HG02840 (cell line): Measurements from ENCODE around the gene OR13F1.
"Not testable (repeated sequence)": the region's sequence is repeated elsewhere in the genome, so short reads cannot be mapped to it uniquely, and the experiment has no call there.

Experiments
- ATAC-seq: cut with Tn5 transposase; IDR thresholded peaks from one replicate; pipeline ENCODE4 v1.9.1; 2021; ENCODE audit warnings: mild to moderate bottlenecking, moderate library complexity, moderate number of reproducible peaks; ENCODE audit not compliant: unreplicated experiment, low FRiP score

OR13F1 gene, protein sequence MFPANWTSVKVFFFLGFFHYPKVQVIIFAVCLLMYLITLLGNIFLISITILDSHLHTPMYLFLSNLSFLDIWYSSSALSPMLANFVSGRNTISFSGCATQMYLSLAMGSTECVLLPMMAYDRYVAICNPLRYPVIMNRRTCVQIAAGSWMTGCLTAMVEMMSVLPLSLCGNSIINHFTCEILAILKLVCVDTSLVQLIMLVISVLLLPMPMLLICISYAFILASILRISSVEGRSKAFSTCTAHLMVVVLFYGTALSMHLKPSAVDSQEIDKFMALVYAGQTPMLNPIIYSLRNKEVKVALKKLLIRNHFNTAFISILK

DNA sequence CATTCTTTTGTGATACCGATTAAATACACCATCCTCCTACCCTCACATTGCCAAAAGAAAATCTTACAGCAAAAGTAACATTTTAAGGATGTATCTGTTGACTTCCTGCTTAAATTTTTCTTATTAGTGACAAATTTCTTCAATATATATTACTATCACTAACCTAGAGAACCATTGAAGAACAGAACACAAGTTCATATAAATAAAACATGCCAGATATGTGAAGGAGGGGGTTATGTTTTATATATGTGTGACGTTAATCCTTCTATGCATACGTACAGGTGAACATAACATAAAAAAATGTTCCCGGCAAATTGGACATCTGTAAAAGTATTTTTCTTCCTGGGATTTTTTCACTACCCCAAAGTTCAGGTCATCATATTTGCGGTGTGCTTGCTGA is at the start of gene OR13F1:
Gene OR13F1, plus strand, starts transcription at position 301 of the 400 bp plus-strand sequence. Its CDS starts 0 bp downstream, at position 301.
- ATAC-seq: no peak

DNA sequence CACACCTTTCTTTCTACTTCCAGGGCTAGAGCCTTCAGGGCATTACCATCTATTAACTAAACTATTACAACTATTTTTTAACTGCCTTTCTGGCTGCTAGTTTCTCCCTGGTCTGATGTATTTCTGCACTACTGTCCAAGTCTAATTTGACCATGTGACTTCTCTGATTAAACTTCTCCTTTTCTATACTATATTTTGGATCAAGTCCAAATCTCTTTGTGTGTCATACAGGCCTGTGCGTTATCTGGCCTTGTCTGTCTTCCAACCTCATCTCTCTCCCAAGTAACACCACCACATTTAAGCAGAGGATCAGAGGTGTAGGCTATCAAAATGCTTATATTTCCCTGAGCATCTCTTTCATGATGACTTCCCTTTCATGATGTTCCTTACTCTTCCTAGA is 47.2 kb upstream of the OR13F1 start:
- ATAC-seq: no peak

- ATAC-seq: no peak
Observed at GRCh38 chr9:104463864-104464263, 40.2 kb upstream of the OR13F1 start.

DNA sequence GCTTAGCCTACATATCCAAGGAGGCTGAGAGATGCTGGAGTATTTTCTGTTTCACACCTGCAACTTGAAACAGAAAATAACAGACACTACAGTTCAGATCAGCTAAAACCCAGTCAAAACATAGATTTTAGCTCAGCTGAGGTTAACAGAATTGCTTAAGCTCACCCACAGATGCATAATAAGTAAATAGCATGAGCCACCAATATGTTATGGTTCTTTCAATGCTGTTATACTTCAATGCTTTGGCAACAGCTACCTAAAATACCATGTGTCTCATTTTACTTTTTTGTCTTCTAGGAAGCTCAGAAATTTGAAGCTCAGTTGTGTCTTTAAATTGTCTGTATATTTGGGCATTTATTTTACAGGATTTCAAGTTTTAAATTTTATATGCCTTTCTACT is 35.8 kb upstream of the OR13F1 start:
- no peak for ATAC-seq

- no peak for ATAC-seq
Observed at GRCh38 chr9:104482921-104483570, 21.0 kb upstream of the OR13F1 start.

DNA sequence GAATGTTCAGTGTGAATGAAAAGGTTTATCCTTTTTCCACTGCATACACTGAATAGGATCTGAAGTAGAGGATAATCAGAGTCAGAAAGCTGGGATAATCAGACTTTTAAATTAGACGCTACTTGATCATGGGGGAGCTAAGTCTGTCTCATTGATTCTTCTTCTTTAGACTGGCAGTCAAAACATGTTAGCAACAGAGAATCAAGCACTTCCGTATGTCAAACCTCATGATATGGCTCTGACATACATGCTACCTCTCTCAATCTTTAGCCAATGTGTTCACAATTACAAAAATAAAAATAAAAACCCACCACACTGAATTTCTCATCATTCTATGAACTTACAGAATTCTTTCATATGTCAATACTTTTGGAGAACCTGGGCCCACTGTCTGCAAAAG is 19.0 kb upstream of the OR13F1 start:
- no peak for ATAC-seq

GRCh38 chr9:104494808-104495207 is 9.3 kb upstream of the OR13F1 start:
- no peak for ATAC-seq

DNA sequence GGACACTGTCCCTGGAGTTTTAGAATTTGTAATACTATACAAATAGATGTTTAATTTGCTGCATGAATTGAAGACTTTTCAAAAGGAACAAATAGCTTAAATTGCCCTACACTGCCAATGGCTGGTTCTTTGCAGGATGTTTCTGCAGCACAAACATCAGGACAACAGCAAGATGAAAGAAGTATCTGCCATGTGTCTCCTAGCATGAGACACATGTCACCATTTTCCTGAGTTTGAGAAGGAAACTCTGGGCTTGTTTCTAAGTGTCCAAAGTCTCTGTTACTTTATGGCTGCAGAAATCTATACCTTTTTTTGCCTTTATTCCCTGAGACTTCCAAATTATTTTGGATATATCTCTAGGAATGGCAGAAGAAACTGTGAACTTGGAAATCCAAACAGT is 623 bp upstream of the OR13F1 start:
- ATAC-seq: no peak

GRCh38 chr9:104506565-104506964 is 2.5 kb downstream of the OR13F1 start:
- ATAC-seq: no peak

DNA sequence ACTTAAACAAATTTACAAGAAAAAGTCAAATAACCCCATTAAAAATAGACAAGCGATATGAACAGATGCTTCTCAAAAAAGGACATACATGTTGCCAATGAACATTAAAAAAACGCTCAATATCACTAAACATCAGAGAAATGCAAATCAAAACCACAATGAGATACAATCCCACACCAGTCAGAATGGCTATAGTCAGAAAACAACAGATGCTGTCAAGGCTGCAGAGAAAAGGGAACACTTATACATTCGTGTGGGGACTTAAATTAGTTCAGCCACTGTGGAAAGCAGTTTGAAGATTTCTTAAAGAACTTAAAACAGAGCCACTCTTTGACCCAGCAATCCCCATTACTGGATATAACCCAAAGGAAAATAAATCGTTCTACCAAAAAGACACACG is 10.8 kb downstream of the OR13F1 start:
- no peak for ATAC-seq

GRCh38 chr9:104520241-104520640 is 16.2 kb downstream of the OR13F1 start:
- not testable (repeated sequence) for ATAC-seq

GRCh38 chr9:104527109-104527508 is 23.0 kb downstream of the OR13F1 start, which contains the start of gene OR13C4:
TSS of gene OR13C4 (minus strand) at chr9:104527209. CDS start at chr9:104527209, 0 bp downstream.
- ATAC-seq: no peak

- no peak for ATAC-seq
Observed at GRCh38 chr9:104536756-104537155, 32.7 kb downstream of the OR13F1 start, which contains the start of gene OR13C3. TSS of gene OR13C3 (minus strand) at chr9:104536856. CDS start at chr9:104536723, 133 bp downstream.

DNA sequence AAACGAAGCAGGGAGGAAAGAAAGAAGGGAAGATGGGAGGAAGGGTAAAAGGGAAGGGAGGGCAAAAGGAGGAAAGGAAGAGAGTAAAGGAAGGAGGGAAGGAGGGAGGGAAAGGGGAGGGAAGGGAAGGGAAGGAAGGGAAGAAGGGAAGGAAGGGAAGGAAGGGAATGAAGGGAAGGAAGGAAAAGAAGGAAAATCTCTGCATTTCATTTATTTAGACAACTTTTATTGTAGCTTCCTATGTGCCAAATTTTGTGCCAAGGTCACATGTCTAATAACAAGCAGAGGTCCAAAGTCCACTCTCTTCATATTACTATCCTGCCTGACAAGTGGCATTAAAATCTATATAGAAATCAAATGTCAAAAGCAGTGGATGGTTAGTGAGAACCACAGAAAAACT is 35.2 kb downstream of the OR13F1 start:
- ATAC-seq: no peak

- no peak for ATAC-seq
Observed at GRCh38 chr9:104544644-104545043, 40.6 kb downstream of the OR13F1 start.

- ATAC-seq: no peak
Observed at GRCh38 chr9:104553261-104553660, 49.2 kb downstream of the OR13F1 start.
